OCI-LY7 (cell line): ENCODE data around the gene ULBP1. TPM values are rescaled to one million over a fixed set of nuclear protein-coding genes. Genes with fewer than 3 reads are reported as not detected.

Source experiments
- Bru-seq: library from RNA; stranded (reverse); fragments of 400-500 nt; gene quantifications from one replicate; lab custom pipeline; 2021; lab: Mats Ljungman, UMichigan
- BruChase-seq, 2 experiments: library from RNA; stranded (reverse); fragments of 400-500 nt; gene quantifications; one replicate each; lab custom pipeline; 2021; lab: Mats Ljungman, UMichigan
- BruUV-seq: library from RNA; stranded (reverse); fragments of 400-500 nt; replicated peaks from 2 replicates; lab custom pipeline; 2021; lab: Mats Ljungman, UMichigan
- CTCF ChIA-PET: fragments of 300-600 bp; sonication (Branson Sonifier 250); formaldehyde crosslinking; loops from one replicate; lab custom pipeline; 2022; ENCODE audit warnings: antibody characterized with exemption; ENCODE audit not compliant: unreplicated experiment; lab: Charles Lee
- POLR2A ChIA-PET: fragments of 300-600 bp; sonication (Branson Sonifier 250); formaldehyde crosslinking; loops from one replicate; lab custom pipeline; 2022; ENCODE audit warnings: antibody characterized with exemption; lab: Charles Lee
- DNase-seq: peaks from one replicate; pipeline ENCODE4 v3.0.0-alpha.2; 2015; ENCODE audit warnings: low spot score
- H2AFZ ChIP-seq: fragments of 200-600 bp; sonication (generic), shearing (Covaris generic); 2 replicates; pipeline ENCODE4 v1.6.1; 2014; ENCODE audit warnings: mild to moderate bottlenecking, antibody characterized with exemption, low read length, moderate library complexity
- H3K27ac ChIP-seq: fragments of 200-600 bp; sonication (generic); 2 replicates; pipeline ENCODE4 v1.5.1; 2014; ENCODE audit warnings: mixed run types, low read depth, mild to moderate bottlenecking, moderate library complexity, low read length, inconsistent platforms; ENCODE audit not compliant: poor library complexity, severe bottlenecking
- H3K36me3 ChIP-seq: fragments of 200-600 bp; sonication (generic); 2 replicates; pipeline ENCODE4 v1.6.1; 2014; ENCODE audit warnings: mild to moderate bottlenecking, antibody characterized with exemption, low read length, moderate library complexity, mixed read lengths; ENCODE audit not compliant: insufficient read depth
- H3K4me1 ChIP-seq: fragments of 200-600 bp; sonication (generic); 2 replicates; pipeline ENCODE4 v1.5.1; 2014; ENCODE audit warnings: mild to moderate bottlenecking, low read length; ENCODE audit not compliant: insufficient read depth, poor library complexity, severe bottlenecking
- H3K4me2 ChIP-seq: fragments of 200-600 bp; sonication (generic); 2 replicates; pipeline ENCODE4 v1.6.1; 2014; ENCODE audit warnings: mild to moderate bottlenecking, low read length
- H3K4me3 ChIP-seq: fragments of 200-600 bp; sonication (generic); 2 replicates; pipeline ENCODE4 v1.5.1; 2014; ENCODE audit warnings: mild to moderate bottlenecking, low read depth, low read length; ENCODE audit not compliant: poor library complexity, severe bottlenecking
- H3K79me2 ChIP-seq: fragments of 200-600 bp; sonication (generic); 2 replicates; pipeline ENCODE4 v1.6.1; 2016; ENCODE audit warnings: low read depth, mild to moderate bottlenecking, low read length, moderate library complexity, mixed read lengths; ENCODE audit not compliant: insufficient read depth
- H3K9me2 ChIP-seq: fragments of 200-600 bp; sonication (generic); 2 replicates; pipeline ENCODE4 v1.6.1; 2016; ENCODE audit warnings: mild to moderate bottlenecking, low read length, mixed read lengths; ENCODE audit not compliant: insufficient read depth
- H3K9me3 ChIP-seq: fragments of 200-600 bp; sonication (generic); 2 replicates; pipeline ENCODE4 v1.6.1; 2014; ENCODE audit warnings: mild to moderate bottlenecking, mixed run types, low read length, mixed read lengths
- H4K20me1 ChIP-seq: fragments of 200-600 bp; sonication (generic); 2 replicates; pipeline ENCODE4 v1.6.1; 2014; ENCODE audit warnings: mild to moderate bottlenecking, antibody characterized with exemption, low read length, moderate library complexity, mixed read lengths; ENCODE audit not compliant: insufficient read depth
- EZH2phosphoT487 ChIP-seq: fragments of 200-600 bp; sonication (generic); IDR thresholded peaks from 2 replicates; pipeline ENCODE4 v1.6.1; 2018; ENCODE audit warnings: low read depth, borderline replicate concordance, mild to moderate bottlenecking, mixed run types, antibody characterized with exemption, low read length, moderate library complexity, mixed read lengths
- intact Hi-C: fragments of 100-400 bp; cut with micrococcal nuclease; formaldehyde crosslinking; loops from one replicate; pipeline ENCODE4 v1.10.0; 2022; ENCODE audit not compliant: unreplicated experiment
- long read RNA-seq: library from polyadenylated mRNA; stranded (forward); transcript quantifications from one replicate; pipeline ENCODE4 v2.0.0, GENCODE V29; 2022
- total RNA-seq, 2 experiments: library from RNA; depleted of rRNA in 1 of 2; stranded (reverse); fragments of >200 nt in 1 of 2; shearing (Covaris generic) in 1 of 2; gene quantifications; 2 replicates each; pipeline ENCODE4 v1.2.3, GENCODE V29; 2014 to 2022
- TF ChIP-seq, protein P1 (sequence below): fragments of 200-600 bp; sonication (generic); conservative IDR thresholded peaks from 2 replicates; pipeline ENCODE4 v1.5.1; 2014; ENCODE audit warnings: mild to moderate bottlenecking, antibody characterized with exemption, low read length, moderate library complexity, mixed read lengths

Gene ULBP1, protein sequence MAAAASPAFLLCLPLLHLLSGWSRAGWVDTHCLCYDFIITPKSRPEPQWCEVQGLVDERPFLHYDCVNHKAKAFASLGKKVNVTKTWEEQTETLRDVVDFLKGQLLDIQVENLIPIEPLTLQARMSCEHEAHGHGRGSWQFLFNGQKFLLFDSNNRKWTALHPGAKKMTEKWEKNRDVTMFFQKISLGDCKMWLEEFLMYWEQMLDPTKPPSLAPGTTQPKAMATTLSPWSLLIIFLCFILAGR
- total RNA-seq (2014; rRNA removed; shearing (Covaris generic)) (0.79 and 0.82 TPM in 2 replicates), total RNA-seq (2022) (1.9 and 2.3 TPM in 2 replicates), Bru-seq, nascent RNA (percentile 35 among the genes with signal in this experiment), BruChase-seq, experiment 1, labeled RNA remaining after a 6-hour chase (percentile 32 among the genes with signal in this experiment), BruChase-seq, experiment 2, labeled RNA remaining after a 2-hour chase (percentile 42 among the genes with signal in this experiment)
- long read RNA-seq, partial matches to known transcripts = 0 of 1 reads
- long read RNA-seq, other reads (novel, unspliced or antisense) = 0 of 1 reads

DNA sequence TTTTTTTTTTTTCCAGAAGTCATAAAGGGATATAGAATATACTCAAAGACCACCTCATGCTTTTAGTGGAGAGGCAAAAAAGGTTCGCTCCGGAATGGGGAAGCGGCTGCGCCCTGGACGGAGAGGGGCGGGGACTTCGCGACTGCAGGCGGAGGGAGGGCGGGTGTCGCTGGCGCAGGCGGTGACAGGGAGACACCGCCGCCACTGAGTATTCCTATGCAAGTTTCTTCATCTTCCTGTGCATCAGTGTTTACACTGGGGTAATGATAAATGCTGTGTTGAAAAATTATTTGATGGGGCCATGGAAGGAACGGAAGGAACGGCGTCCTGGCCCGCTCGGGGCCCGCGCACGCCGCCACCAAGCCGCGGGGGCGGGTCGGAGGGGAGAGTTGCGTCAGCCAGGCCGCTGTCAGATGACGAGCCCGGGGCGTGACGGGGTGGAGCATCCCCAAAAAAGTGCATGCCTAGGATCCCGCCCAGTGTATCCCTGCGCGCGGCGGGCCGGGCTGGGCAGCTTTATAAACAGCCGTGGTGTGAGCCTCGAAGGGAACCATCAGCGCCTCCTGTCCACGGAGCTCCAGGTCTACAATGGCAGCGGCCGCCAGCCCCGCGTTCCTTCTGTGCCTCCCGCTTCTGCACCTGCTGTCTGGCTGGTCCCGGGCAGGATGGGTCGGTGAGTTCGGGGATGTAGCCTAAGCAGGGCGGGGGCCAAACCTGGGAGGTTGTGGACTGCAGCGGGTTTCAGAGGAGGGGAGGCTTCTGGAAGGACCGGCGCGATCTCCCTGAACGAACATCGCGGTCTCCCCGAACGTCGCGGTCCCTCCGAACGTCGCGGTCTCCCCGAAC, at the start of gene ULBP1:
TSS of gene ULBP1 (plus strand) at position 482 of the 846 bp plus-strand sequence. CDS start at position 589, 107 bp downstream.
- peak within 1 kb of the TSS; percentile 69 for H3K4me2 ChIP-seq
- CTCF ChIA-PET = no interaction called here
- H3K9me2 ChIP-seq = no peaks in the 10 kb centered on the region
- H3K4me3 ChIP-seq = peak within 1 kb of the TSS; percentile 66
- POLR2A ChIA-PET = no interaction called here
- H3K36me3 ChIP-seq = no peaks in the 10 kb centered on the region
- H3K4me1 ChIP-seq = peaks cover 9% of the 10 kb centered on the region
- TF ChIP-seq, protein P1, sequence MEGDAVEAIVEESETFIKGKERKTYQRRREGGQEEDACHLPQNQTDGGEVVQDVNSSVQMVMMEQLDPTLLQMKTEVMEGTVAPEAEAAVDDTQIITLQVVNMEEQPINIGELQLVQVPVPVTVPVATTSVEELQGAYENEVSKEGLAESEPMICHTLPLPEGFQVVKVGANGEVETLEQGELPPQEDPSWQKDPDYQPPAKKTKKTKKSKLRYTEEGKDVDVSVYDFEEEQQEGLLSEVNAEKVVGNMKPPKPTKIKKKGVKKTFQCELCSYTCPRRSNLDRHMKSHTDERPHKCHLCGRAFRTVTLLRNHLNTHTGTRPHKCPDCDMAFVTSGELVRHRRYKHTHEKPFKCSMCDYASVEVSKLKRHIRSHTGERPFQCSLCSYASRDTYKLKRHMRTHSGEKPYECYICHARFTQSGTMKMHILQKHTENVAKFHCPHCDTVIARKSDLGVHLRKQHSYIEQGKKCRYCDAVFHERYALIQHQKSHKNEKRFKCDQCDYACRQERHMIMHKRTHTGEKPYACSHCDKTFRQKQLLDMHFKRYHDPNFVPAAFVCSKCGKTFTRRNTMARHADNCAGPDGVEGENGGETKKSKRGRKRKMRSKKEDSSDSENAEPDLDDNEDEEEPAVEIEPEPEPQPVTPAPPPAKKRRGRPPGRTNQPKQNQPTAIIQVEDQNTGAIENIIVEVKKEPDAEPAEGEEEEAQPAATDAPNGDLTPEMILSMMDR = peak; percentile 10; the same call in 1 of the 2 replicates
- no peak for TF ChIP-seq EZH2phosphoT487
- intact Hi-C loops = no loop called here
- H4K20me1 ChIP-seq = no peaks in the 10 kb centered on the region
- H3K27ac ChIP-seq = no peak within 1 kb of the TSS
- no peaks in the 10 kb centered on the region for H3K9me3 ChIP-seq
- H3K79me2 ChIP-seq = no peaks in the 10 kb centered on the region
- BruUV-seq = no TSS peak
- H2AFZ ChIP-seq = peak within 1 kb of the TSS; percentile 49; the same call in 1 of the 2 replicates
- DNase-seq = peak; percentile 58

DNA sequence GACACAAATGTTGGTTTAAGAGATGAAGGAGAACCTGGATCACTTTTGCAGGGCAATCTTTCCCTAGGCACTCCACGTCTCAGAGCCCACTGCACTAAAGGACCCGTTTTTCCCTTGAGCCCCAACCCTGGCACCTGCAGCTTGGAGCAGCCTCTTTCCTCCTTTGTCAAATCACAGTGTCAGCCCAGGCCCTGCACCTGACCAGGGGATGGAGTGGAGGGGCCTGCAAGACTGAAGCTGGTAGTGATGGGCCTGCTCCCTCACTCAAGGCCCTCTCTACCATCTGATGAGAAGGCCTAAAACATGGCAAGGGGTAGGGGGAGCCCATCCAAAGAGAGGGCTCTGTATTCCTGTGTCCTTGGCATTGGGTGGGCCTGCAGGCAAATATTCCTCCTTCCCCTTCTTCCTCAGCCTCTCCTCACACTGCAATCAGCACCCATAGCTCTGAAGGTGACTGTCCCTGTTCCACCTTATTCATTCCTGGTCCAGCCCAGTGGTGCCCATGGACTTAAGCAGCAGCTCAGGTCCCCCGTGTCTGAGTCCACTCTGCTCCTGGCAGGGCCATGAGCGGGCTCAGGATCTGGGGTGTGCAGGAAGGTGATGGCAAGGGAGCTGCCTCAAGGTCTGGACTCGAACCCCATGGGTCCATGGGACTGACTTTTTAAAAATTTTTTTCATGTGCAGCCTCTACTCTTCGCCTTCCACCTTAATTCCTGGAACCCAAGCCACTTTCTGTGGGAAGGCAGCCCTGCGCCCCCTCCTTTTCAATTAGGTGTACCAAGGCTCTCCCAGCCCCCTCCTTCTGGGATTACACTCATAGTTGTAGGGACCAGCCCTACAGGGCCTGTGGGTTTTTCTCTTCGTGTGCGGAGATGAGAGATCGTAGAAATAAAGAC, 47.5 kb upstream of the ULBP1 start:
- no peak overlapping the region for H2AFZ ChIP-seq
- ChIA-PET POLR2A (no interaction called here), CTCF (no interaction called here)
- no peaks in the 10 kb centered on the region for H4K20me1 ChIP-seq
- TF ChIP-seq, protein P1 = no peak
- TF ChIP-seq EZH2phosphoT487 = no peak
- no peaks in the 10 kb centered on the region for H3K4me1 ChIP-seq
- no peaks in the 10 kb centered on the region for H3K36me3 ChIP-seq
- no peaks in the 10 kb centered on the region for H3K9me2 ChIP-seq
- H3K4me2 ChIP-seq = no peak overlapping the region
- BruUV-seq = no TSS peak
- no peak overlapping the region for H3K4me3 ChIP-seq
- no peaks in the 10 kb centered on the region for H3K79me2 ChIP-seq
- no peaks in the 10 kb centered on the region for H3K9me3 ChIP-seq
- DNase-seq = no peak
- intact Hi-C loops = no loop called here
- no peak overlapping the region for H3K27ac ChIP-seq
